ENCODE measurements around the gene PLB1. TPM values are rescaled to one million over a fixed set of nuclear protein-coding genes. Genes with fewer than 3 reads are reported as not detected.

Gene PLB1
- total and polyA plus RNA-seq, 9 donors: 1.4 to 4.3 (median 2.0) TPM

- Histone ChIP-seq H3K36me3 (ENCODE audit: control insufficient read depth, insufficient read depth, low read length) (no peaks in the 10 kb centered on the region), H3K27me3 (ENCODE audit: control insufficient read depth, insufficient read depth, low read length) (peaks cover 9% of the 10 kb centered on the region)
- 67% methylated on average over 1 of the region's 5 CpGs for WGBS (ENCODE audit: insufficient coverage)
These were observed 19.4 kb downstream of the PLB1 start for GRCh38 chr2:28515176-28515751.

GRCh38 chr2:28516430-28516829 is 20.6 kb downstream of the PLB1 start:
- Histone ChIP-seq H3K36me3 (ENCODE audit: control insufficient read depth, insufficient read depth, low read length) (no peaks in the 10 kb centered on the region), H3K27ac (ENCODE audit: low read length) (no peak overlapping the region), H3K27me3 (ENCODE audit: control insufficient read depth, insufficient read depth, low read length) (peaks cover 9% of the 10 kb centered on the region), H3K4me1 (ENCODE audit: control insufficient read depth, insufficient read depth, low read length) (no peaks in the 10 kb centered on the region), H3K9me3 (replicated peaks; ENCODE audit: control insufficient read depth, low read depth, low read length) (no peaks in the 10 kb centered on the region), H3K4me3 (ENCODE audit: low read length) (no peak overlapping the region)
- WGBS (ENCODE audit: insufficient coverage): 83% methylated on average over 1 of the region's 1 CpG
- no peak for DNase-seq

More at GRCh38 chr2:28515176-28515751, 19.4 kb downstream of the PLB1 start:
- DNase-seq: no peak
- H3K4me1 ChIP-seq (ENCODE audit: control insufficient read depth, insufficient read depth, low read length): no peaks in the 10 kb centered on the region
- H3K27ac ChIP-seq (ENCODE audit: low read length): no peak overlapping the region
- no peaks in the 10 kb centered on the region for H3K9me3 ChIP-seq (replicated peaks; ENCODE audit: control insufficient read depth, low read depth, low read length)
- H3K4me3 ChIP-seq (ENCODE audit: low read length): no peak overlapping the region

- no peak for DNase-seq
- Histone ChIP-seq H3K4me1 (ENCODE audit: control insufficient read depth, insufficient read depth, low read length) (no peaks in the 10 kb centered on the region), H3K4me3 (ENCODE audit: low read length) (no peak overlapping the region), H3K9me3 (replicated peaks; ENCODE audit: control insufficient read depth, low read depth, low read length) (no peaks in the 10 kb centered on the region), H3K27ac (ENCODE audit: low read length) (no peak overlapping the region), H3K36me3 (ENCODE audit: control insufficient read depth, insufficient read depth, low read length) (no peaks in the 10 kb centered on the region), H3K27me3 (ENCODE audit: control insufficient read depth, insufficient read depth, low read length) (peaks cover 14% of the 10 kb centered on the region)
- 86% methylated on average over 5 of the region's 6 CpGs for WGBS (ENCODE audit: insufficient coverage)
These were observed 21.1 kb downstream of the PLB1 start for GRCh38 chr2:28516950-28517349.

GRCh38 chr2:28521663-28522062 is 25.8 kb downstream of the PLB1 start:
- no peaks in the 10 kb centered on the region for H3K9me3 ChIP-seq (replicated peaks; ENCODE audit: control insufficient read depth, low read depth, low read length)
- no peak for DNase-seq
- H3K4me3 ChIP-seq (ENCODE audit: low read length): no peak overlapping the region
- no peak overlapping the region for H3K27ac ChIP-seq (ENCODE audit: low read length)
- H3K4me1 ChIP-seq (ENCODE audit: control insufficient read depth, insufficient read depth, low read length): peaks cover under 1% of the 10 kb centered on the region
- H3K36me3 ChIP-seq (ENCODE audit: control insufficient read depth, insufficient read depth, low read length): no peaks in the 10 kb centered on the region
- 34% methylated on average over 3 of the region's 3 CpGs for WGBS (ENCODE audit: insufficient coverage)
- peaks cover 21% of the 10 kb centered on the region for H3K27me3 ChIP-seq (ENCODE audit: control insufficient read depth, insufficient read depth, low read length)

- no peak overlapping the region for H3K4me3 ChIP-seq (ENCODE audit: low read length)
- no peaks in the 10 kb centered on the region for H3K36me3 ChIP-seq (ENCODE audit: control insufficient read depth, insufficient read depth, low read length)
- H3K27ac ChIP-seq (ENCODE audit: low read length): no peak overlapping the region
- WGBS (ENCODE audit: insufficient coverage): 58% methylated on average over 9 of the region's 11 CpGs
- H3K4me1 ChIP-seq (ENCODE audit: control insufficient read depth, insufficient read depth, low read length): peaks cover 9% of the 10 kb centered on the region
- H3K9me3 ChIP-seq (replicated peaks; ENCODE audit: control insufficient read depth, low read depth, low read length): no peaks in the 10 kb centered on the region
- H3K27me3 ChIP-seq (ENCODE audit: control insufficient read depth, insufficient read depth, low read length): peaks cover 21% of the 10 kb centered on the region
- no peak for DNase-seq
These were observed 26.6 kb downstream of the PLB1 start for GRCh38 chr2:28522481-28522880.

GRCh38 chr2:28523902-28524301 is 28.0 kb downstream of the PLB1 start:
- H3K36me3 ChIP-seq (ENCODE audit: control insufficient read depth, insufficient read depth, low read length): no peaks in the 10 kb centered on the region
- H3K27me3 ChIP-seq (ENCODE audit: control insufficient read depth, insufficient read depth, low read length): peaks cover 18% of the 10 kb centered on the region
- H3K4me3 ChIP-seq (ENCODE audit: low read length): no peak overlapping the region
- H3K9me3 ChIP-seq (replicated peaks; ENCODE audit: control insufficient read depth, low read depth, low read length): no peaks in the 10 kb centered on the region
- WGBS (ENCODE audit: insufficient coverage): 33% methylated on average over 1 of the region's 5 CpGs
- no peak for DNase-seq
- H3K4me1 ChIP-seq (ENCODE audit: control insufficient read depth, insufficient read depth, low read length): peaks cover 20% of the 10 kb centered on the region
- no peak overlapping the region for H3K27ac ChIP-seq (ENCODE audit: low read length)

GRCh38 chr2:28525481-28525880 is 29.6 kb downstream of the PLB1 start:
- no peak for DNase-seq
- Histone ChIP-seq H3K36me3 (ENCODE audit: control insufficient read depth, insufficient read depth, low read length) (no peaks in the 10 kb centered on the region), H3K27me3 (ENCODE audit: control insufficient read depth, insufficient read depth, low read length) (peaks cover 18% of the 10 kb centered on the region), H3K4me1 (ENCODE audit: control insufficient read depth, insufficient read depth, low read length) (peaks cover 20% of the 10 kb centered on the region), H3K4me3 (ENCODE audit: low read length) (no peak overlapping the region), H3K9me3 (replicated peaks; ENCODE audit: control insufficient read depth, low read depth, low read length) (no peaks in the 10 kb centered on the region), H3K27ac (ENCODE audit: low read length) (no peak overlapping the region)
- 100% methylated on average over 1 of the region's 2 CpGs for WGBS (ENCODE audit: insufficient coverage)

- no peak for DNase-seq
- H3K36me3 ChIP-seq (ENCODE audit: control insufficient read depth, insufficient read depth, low read length): no peaks in the 10 kb centered on the region
- 59% methylated on average over 6 of the region's 8 CpGs for WGBS (ENCODE audit: insufficient coverage)
These were observed 30.8 kb downstream of the PLB1 start for GRCh38 chr2:28526527-28527132.

GRCh38 chr2:28527196-28527595 is 31.3 kb downstream of the PLB1 start:
- peak; percentile 61 for DNase-seq
- no peaks in the 10 kb centered on the region for H3K9me3 ChIP-seq (replicated peaks; ENCODE audit: control insufficient read depth, low read depth, low read length)
- WGBS (ENCODE audit: insufficient coverage): 17% methylated on average over 1 of the region's 4 CpGs
- peak overlapping the region; percentile 39 for H3K27ac ChIP-seq (ENCODE audit: low read length)
- peaks cover 20% of the 10 kb centered on the region for H3K4me1 ChIP-seq (ENCODE audit: control insufficient read depth, insufficient read depth, low read length)
- H3K36me3 ChIP-seq (ENCODE audit: control insufficient read depth, insufficient read depth, low read length): no peaks in the 10 kb centered on the region
- peaks cover 11% of the 10 kb centered on the region for H3K27me3 ChIP-seq (ENCODE audit: control insufficient read depth, insufficient read depth, low read length)
- H3K4me3 ChIP-seq (ENCODE audit: low read length): no peak overlapping the region

More at GRCh38 chr2:28526527-28527132, 30.8 kb downstream of the PLB1 start:
- Histone ChIP-seq H3K27me3 (ENCODE audit: control insufficient read depth, insufficient read depth, low read length) (peaks cover 16% of the 10 kb centered on the region), H3K27ac (ENCODE audit: low read length) (peak overlapping the region; percentile 25), H3K4me1 (ENCODE audit: control insufficient read depth, insufficient read depth, low read length) (peaks cover 20% of the 10 kb centered on the region), H3K9me3 (replicated peaks; ENCODE audit: control insufficient read depth, low read depth, low read length) (no peaks in the 10 kb centered on the region), H3K4me3 (ENCODE audit: low read length) (no peak overlapping the region)

GRCh38 chr2:28528206-28528605 is 32.3 kb downstream of the PLB1 start:
- H3K4me3 ChIP-seq (ENCODE audit: low read length): no peak overlapping the region
- WGBS (ENCODE audit: insufficient coverage): 43% methylated on average over 1 of the region's 4 CpGs
- no peaks in the 10 kb centered on the region for H3K36me3 ChIP-seq (ENCODE audit: control insufficient read depth, insufficient read depth, low read length)
- peaks cover 8% of the 10 kb centered on the region for H3K27me3 ChIP-seq (ENCODE audit: control insufficient read depth, insufficient read depth, low read length)
- peak overlapping the region; percentile 67 for H3K27ac ChIP-seq (ENCODE audit: low read length)
- H3K4me1 ChIP-seq (ENCODE audit: control insufficient read depth, insufficient read depth, low read length): peaks cover 20% of the 10 kb centered on the region
- peak; percentile 66 for DNase-seq
- H3K9me3 ChIP-seq (replicated peaks; ENCODE audit: control insufficient read depth, low read depth, low read length): no peaks in the 10 kb centered on the region
